RPMI7951 (cell line): ENCODE measurements around the gene RPS19. TPM values are rescaled to one million over a fixed set of nuclear protein-coding genes. Genes with fewer than 3 reads are reported as not detected.
"Not testable (repeated sequence)": the region's sequence is repeated elsewhere in the genome, so short reads cannot be mapped to it uniquely, and the experiment has no call there.

Experiments used
- DNase-seq: peaks from one replicate; pipeline ENCODE4 v3.0.0-alpha.2; 2012; ENCODE audit warnings: low read depth
- total RNA-seq: library from RNA; depleted of rRNA; stranded (reverse); fragments of >200 nt; shearing (Covaris generic); gene quantifications from 2 replicates; pipeline ENCODE4 v1.2.3, GENCODE V29; 2014

The RPS19 gene
- total RNA-seq, 1 experiment from 2014 or later, result 1,675 TPM

DNA sequence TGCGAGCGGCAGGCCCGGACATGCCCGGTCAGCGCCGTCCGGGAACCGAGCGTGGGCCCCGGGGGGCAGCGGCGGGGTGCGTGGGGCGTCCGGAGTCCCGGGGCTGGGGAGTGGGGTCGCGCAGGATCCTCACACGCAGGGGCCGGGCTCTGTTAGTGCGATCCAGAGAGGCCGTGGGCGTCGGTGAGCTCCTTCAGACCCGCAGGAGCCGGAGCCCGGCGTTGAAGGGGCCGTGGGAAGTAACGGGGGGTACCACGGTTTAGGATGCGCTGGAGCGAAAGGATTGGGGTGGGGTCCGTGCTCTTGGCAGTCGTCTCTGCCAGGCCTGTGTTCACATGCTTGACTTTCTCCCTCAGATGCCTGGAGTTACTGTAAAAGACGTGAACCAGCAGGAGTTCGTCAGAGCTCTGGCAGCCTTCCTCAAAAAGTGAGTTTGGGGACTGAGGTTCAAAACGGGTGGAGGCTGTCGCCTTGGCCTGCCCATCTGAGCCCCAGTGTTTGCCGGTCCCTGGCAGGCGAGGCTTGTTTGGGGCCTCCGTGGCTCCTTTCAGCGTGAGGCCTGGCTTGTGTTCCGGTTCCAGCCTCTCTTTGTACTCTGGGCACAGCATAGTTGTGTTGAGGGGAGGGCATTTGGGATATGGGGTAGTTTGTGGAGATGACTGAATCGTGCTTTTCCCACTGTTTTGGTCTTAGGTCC lies 512 bp downstream of the RPS19 start:
- no peak for DNase-seq

GRCh38 chr19:41861116-41861768 lies 1.2 kb downstream of the RPS19 start:
- DNase-seq, result no peak

- DNase-seq, result no peak
These were observed 1.8 kb downstream of the RPS19 start for GRCh38 chr19:41861846-41862245.

GRCh38 chr19:41862445-41862986 lies 2.5 kb downstream of the RPS19 start:
- no peak for DNase-seq

DNA sequence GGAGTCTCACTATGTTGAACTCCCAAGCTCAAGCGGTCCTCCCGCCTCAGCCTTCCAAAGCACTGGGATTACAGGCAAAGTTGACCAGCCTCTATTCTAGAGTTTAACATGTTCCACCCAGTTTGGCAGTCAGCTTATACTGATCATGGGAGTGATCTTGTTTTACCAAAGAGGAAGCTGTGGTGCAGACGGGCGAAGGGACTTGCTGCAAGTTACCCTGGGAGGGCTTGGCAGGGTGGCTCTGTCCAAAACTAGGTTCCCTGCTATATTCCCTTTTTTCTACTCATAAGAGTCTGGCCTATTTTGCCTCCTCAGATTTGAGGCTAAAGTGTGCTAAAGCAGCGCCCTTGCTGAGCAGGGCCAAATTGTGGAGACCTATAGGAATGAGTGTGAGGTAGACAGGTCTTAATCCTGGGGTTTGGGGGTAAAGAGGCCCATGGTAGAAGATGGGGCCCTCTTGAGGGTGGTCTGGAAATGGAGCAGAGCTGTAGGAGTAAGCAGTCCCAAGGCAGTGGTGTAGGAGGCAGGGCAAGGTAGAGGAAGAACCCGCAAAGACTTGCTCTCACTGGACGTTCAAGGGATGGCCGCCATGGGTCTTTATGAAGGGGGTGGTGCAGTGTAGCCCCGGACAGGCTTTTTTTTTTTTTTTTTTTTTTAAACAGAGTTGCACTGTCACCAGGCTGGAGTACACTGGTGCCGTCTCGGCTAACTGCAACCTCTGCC lies 3.3 kb downstream of the RPS19 start:
- DNase-seq, result no peak

DNA sequence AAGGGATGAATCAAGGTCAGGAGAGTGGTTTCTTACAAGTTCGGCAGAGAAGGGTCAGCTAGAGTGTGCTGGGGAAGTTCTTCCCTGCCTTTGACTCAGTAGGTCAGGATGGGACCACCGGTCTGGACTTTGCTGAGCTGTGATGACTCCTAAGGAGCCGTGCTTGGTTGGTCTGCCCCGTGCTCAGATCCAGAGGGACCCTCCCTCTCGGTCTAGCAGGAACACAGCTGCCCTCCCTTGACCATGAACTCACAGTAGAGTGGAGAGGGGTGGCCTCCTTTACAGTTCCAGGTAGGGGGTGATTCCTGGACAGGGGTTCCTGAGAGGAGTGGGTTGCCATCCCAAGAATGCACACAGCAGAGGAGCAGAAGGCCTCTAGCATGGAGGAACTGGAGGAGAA lies 4.3 kb downstream of the RPS19 start:
- DNase-seq, result no peak

DNA sequence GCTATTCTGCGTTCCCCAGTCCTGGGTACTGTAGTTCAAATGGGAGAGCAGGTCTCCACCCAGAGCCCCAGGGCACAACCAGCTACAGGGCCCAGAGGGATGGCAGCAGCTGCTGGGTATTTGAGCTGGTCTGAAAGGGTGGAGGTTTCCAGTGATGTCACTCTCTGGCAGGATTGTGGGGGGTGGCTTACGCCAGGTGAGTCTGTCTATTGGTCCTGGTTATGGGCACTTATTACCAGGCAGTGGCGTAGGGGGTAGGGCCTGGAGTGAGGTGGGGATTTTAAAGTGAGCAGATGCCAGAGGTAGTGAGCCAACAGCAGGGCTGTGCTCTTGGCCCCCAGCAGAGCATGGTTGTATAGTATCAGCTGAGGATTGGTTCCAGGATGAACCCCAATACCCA lies 6.2 kb downstream of the RPS19 start:
- no peak for DNase-seq

GRCh38 chr19:41868120-41868988 lies 8.3 kb downstream of the RPS19 start:
- DNase-seq, result no peak

- DNase-seq, result no peak
These were observed 8.9 kb downstream of the RPS19 start for GRCh38 chr19:41868989-41869300.

DNA sequence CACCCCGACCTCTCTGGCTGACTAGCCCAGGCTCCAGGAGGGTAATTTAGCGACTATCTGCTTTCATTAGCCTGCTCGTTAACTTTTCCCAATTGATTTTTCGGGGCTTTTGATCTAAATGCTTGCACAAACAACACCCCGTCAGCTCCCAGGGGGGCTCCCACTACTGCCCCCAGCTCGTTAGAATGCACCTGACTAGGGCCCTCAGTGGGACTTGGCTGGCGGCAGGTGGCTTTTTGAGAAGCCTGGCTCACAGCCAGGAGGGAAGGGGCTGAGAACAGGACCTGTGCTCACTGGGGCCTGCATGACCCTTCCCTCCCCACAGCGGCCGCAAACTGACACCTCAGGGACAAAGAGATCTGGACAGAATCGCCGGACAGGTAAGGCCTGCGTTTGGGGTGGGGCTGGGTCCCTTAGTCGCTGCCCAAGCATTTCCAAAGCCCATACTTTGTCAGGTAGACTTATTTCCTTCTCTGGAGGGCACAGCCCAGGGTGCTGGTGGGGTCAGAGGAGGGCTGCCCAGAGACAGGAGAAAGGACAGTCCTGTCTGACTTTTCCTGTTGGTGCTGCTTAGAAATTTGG lies 9.4 kb downstream of the RPS19 start:
- no peak for DNase-seq

- peak; percentile 35 for DNase-seq
These were observed 10.4 kb downstream of the RPS19 start for GRCh38 chr19:41870401-41870873.

DNA sequence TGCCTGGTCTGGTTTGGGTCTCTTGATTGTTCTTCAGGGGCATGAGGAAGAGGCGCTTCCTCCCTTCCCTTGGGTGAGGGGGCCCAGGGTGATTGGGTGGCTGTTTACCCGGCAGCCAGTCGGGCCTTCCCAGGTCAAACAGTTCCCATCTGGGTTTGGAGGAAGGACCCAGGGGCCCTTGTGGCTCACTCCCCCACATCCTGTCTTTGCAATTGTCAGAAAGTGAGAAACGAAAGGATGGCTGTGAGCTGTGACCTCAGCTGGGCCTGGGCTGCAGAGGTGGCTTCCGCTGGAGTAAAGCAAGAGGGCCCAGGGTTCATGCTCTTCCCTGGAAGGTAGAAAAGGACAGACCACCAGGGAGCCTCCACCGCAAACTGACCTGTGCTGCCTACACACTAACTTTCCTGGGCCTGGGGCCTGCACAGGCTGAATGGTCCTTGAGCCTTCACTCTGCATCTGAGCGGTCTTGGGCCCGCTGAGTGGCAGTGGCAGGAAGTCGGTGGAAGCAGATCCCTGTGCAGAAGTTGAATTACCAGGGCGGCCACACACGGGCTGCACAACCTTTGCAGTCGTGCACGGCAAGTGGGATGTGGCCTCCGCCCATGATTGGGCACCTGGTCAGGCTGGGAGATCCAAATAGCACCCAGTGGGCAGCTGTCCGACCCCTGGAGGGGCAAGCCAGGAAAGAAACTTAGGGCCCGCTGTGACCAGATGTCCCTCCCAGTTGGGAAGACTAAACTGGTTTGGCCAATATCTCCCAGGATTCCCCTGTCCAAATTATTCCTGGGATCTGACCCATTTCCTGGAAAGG lies 11.7 kb downstream of the RPS19 start:
- DNase-seq, result no peak

DNA sequence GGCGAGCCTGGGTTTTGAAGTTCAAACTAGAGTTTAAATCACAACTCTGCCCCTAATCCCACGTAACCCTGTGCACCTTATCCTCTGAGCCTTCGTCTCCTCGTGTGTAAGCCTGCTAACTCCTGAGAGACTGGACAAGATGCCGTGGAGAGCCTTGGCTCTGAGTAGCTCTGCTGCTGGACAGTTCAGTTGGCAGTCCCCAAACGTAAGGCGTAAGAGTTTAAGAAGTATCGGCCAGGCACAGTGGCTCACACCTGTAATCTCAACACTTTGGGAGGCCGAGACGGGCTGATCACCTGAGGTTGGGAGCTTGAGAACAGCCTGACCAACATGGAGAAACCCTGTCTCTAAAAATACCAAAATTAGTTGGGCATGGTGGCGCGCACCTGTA lies 12.3 kb downstream of the RPS19 start:
- no peak for DNase-seq

- DNase-seq, result peak; percentile 56
These were observed 13.0 kb downstream of the RPS19 start for GRCh38 chr19:41872775-41873647.

DNA sequence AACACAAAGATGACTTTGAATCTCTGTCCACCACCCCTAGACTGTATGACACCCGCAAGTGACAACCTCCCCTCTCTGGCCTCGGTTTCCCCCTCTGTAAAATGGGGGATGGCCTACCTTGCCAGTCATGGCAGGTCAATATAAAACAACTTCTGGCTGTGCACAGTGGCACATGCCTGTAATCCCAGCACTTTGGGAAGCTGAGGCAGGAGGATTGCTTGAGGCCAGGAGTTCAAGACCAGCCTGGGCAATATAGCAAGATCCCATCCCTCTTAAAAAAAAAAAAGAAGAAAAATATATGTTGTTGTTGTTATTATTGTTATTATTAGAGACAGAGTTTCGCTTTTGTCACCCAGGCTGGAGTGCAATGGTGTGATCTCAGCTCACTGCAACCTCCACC lies 15.9 kb downstream of the RPS19 start:
- DNase-seq, result not testable (repeated sequence)

GRCh38 chr19:41876847-41877832 lies 17.1 kb downstream of the RPS19 start, which contains the start of gene CD79A:
Gene CD79A, plus strand, starts transcription at chr19:41877279. Its CDS starts 26 bp downstream, at chr19:41877305.
- no peak for DNase-seq

- no peak for DNase-seq
These were observed 18.2 kb downstream of the RPS19 start for GRCh38 chr19:41877916-41878905.
